Fibroblast of skin of abdomen (primary cell): ENCODE data around the gene CDKAL1.
"Not testable (repeated sequence)": the region's sequence is repeated elsewhere in the genome, so short reads cannot be mapped to it uniquely, and the experiment has no call there.

ENCODE experiments used
- DNase-seq: peaks from one replicate; pipeline ENCODE4 v3.0.0-alpha.2; 2013

Gene CDKAL1

DNA sequence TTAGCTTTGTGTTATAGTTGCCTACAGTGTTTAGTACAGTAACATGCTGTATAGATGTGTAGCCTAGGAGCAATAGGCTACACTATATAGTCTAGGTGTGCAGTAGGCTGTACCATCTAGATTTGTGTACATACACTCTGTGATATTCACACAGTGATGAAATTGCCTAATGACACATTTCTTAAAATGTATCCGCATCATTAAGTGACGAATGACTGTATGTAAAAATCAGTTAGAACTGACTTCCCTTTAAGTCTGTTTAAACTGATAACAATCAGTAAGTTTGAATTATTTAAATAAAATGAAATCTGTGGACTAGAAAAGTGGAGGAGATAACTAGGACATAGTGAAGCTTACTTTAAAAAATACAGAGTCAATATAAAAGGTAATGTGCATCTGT, 176.1 kb downstream of the CDKAL1 start:
- DNase-seq = no peak

DNA sequence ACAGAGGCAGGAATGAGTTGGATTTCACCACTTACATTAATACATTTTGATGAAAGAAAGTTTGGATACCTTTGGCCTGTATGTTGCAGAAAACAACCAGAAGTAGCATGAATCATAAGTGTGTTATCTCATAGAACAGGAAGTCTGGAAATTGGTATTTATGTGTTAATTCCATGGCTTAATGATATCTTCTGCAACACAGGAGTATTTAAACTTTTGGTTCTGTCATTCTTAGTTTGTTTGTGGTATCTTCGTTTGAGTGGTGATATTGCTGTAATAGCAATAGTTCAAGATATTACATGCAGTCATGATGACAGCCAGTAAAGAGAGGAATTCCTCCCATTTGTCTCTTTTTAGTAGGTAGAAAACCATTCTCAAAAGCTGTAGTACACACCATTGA, 177.3 kb downstream of the CDKAL1 start:
- DNase-seq = no peak

DNA sequence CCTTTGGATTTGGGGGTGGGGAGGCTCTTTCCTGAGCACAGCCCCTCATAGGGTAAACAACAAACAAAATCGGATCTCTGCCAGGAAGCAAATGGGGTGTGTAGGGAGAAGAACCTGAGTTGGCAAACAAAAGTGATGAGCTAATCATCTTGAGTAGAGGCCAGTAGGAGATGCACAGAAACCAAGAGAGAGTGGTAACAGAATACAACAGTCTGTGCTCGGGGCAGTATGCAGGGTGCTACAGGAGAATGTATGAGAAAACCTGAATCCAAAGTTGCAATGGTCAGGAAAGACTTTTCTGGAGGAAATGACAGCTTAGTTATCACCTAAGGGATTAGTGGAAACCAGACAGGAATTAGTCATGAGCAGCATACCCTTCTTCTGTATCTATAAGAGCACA, 177.8 kb downstream of the CDKAL1 start:
- DNase-seq = peak; percentile 23

DNA sequence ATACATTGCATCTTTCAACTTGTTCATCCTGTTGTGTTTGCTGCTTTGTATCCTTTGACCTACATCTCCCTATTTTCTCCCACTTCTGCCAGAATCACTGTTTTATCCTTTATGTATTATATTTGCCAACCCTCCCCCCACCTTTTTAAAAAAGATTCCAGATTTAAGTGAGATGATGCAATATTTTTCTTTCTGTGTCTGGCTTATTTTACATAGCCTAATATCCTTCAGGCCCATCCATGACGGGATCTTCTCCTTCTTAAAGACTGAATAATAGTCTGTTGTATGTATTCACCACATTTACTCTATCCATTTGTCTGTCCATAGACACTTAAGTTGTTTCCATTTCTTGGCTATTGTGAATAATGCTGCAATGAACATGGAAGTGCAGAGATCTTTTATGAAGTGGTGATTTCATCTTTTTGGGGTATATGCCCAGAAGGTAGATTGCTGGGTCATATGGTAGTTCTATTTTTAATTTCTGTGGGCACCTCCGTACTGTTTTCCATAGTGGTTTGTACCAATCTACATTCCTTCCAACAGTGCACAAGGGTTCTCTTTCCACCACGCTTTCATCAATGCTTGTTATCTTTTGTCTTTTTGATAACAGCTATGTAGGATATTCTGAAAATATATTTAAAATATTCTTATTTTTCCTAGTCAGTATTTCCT, 181.0 kb downstream of the CDKAL1 start:
- no peak for DNase-seq

DNA sequence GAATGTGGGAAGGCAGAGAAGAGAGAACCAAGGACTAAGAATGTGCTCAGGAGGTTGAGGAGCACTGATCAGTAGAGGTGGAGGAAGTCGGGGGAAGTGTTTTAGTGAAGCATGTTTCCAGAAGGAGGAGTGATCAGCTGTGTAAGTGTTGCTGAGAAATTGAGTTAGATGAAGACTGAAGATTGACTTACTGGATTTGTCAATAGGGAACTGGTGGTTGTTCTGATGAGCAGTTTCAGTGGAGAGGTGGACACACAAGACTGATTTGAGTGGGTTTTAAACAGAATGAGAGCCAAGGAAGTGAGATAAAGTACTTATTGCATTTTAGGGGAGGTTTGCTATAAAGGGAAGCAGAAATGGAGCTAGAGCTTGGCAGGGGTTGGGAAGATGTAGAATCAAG, 182.6 kb downstream of the CDKAL1 start:
- no peak for DNase-seq

DNA sequence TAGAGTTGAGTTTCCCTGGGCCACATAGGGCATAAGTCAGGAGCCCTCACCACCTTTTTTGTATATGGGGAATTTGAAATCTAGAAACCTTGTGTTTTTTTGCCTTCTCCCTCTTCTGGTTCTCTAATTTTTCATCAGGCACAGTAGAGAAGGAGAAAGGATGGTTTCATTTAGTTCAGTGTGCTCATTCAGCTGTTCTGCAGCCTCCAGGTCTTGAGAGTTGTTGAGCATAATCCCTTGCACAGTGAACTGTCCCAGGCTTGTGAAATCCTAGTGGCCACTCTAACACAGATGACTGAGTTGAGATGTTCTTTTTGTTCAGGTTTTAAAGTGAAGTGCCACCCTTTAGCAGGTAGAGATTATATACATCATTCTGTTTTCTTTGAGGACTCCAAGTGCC, 183.5 kb downstream of the CDKAL1 start:
- no peak for DNase-seq

DNA sequence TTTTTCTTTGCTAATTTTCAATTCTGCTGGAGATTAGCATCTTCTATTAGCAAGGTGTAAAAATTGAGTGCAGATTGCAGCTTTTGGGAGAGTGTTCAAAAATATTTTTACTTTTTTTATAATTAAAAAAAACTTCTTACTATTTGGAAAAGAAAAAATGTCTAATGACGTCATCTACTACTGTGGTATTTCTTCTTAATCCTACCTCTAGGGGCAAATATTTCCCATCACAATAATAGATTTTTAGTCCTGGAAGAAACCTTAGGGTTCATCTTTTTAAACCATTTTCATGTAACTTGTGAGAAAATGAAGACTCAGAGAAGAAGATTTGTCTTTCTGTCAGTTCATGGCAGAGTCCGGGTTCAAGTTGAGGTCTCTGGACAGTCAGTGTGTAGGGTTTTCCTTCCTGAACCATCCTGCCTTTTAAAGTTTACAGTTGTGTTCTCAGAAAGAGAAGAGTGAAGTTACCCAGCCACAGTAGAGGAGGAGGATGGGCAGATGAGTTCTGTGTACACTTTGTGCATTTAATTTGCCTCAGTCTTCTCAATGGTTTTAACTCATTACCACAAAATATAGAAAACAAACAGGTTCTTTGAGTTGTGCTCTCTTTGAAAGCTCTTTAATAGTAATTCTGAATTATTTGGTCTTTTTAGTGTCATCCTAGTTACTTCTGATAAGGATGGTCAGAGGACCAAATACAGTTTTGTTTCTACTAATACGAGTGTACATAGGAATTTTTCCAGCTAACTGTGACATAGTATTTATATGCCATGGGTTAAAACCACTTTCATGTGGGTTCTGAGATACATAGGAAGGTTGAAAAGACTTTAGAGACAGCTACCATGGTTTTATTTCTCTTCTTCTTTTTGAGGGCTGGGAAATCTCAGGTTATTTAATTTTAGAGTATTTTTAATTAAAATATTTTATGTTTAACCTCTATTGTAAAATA, 184.7 kb downstream of the CDKAL1 start:
- no peak for DNase-seq

DNA sequence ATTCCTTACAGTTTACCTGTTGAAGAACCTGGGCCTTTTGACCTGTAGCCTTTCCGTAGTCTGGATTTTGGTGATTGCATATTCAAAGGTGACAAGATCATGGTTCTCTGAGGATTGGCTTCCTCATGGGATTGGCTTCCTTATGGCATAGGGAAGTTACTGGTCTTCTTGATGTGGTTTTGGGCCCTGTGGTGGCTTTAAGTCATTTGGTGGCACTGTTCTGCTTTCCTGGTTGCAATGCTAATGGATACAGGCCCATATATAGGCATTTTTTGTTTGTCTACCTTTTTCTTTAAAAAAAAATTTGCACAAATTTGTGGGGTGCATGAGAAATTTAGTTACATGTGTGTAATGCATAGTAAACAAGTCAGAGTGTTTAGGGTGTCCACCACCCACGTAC, 185.7 kb downstream of the CDKAL1 start:
- DNase-seq = no peak

DNA sequence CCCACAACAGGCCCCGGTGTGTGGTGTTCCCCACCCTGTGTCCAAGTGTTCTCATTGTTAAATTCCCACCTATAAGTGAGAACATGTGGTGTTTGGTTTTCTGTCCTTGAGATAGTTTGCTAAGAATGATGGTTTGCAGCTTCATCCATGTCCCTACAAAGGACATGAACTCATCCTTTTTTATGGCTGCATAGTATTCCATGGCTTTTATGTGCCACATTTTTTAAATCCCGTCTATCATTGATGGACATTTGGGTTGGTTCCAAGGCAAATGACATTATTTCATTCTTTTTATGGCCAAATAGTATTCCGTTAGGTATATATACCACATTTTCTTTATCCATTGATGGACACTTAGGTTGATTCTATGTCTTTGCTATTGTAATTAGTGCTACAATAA, 186.9 kb downstream of the CDKAL1 start:
- not testable (repeated sequence) for DNase-seq

DNA sequence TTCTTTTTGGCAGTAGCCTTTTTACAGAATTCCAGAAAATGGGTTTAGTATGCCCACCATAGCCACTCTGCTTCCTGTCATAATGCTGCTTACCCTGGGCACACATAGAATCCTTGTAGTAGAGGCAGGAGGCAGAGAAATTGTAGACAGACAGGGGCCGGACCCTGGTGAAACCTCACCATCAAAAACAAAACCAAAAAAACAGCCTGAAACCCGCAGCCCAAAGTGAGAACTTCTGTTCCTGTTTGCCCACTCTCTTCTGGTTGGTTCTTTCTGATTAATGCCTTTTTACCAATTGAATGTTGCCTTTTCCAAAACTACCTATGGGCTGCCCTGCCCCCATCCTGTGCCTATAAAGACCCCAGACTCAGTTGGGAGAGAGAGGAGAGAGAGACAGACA, 188.2 kb downstream of the CDKAL1 start:
- no peak for DNase-seq

DNA sequence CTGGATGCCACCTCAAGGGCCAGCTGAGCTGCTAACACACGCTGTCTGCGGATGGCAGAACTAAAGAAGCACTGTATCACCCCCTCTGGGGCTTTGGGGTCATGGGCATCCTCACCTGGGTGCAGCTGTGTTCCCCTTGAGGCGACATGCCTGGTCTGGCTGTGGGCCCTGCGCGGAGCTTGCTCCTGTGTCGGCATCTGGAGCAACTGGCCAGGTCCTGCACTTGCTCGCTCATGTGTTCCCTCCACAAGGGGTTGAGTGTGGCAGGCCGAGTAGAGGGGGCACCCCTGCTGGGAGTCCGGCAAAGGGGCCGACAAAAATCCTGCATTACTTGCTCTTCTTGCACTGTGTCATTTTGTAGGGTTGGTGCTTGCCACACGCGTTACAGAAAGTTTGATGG, 189.0 kb downstream of the CDKAL1 start:
- no peak for DNase-seq

DNA sequence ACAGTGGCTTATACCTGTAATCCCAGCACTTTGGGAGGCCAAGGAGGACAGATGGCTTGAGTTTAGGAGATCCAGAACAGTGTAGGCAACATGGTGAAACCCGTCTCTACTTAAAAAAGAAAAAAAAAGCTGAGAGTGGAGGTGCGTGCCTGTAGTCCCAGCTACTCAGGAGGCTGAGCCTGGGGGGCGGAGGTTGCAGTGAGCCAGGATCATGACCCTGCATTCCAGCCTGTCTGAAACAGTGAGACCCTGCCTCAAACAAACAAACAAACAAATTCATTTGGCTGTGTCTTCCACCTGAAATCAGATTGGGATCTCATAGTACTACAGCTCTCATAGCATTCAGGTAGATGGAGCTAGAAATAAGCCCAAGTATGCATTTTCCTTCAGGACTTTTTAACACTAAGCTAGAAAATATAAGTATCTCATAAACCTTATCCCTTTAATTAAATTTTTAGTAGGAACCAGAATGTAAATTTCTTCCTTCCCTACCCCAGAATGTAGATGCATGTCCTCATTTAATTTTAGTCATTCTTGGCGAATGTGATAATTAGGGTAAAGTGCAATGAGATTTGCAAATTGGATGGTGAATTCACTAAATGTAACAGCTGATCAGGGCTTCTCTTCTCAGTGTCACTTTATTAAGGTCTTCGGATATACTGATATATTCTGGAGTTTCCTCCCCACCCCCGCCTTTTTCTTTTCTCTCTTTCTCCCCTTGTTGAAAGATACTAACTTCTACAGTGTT, 190.4 kb downstream of the CDKAL1 start:
- no peak for DNase-seq

DNA sequence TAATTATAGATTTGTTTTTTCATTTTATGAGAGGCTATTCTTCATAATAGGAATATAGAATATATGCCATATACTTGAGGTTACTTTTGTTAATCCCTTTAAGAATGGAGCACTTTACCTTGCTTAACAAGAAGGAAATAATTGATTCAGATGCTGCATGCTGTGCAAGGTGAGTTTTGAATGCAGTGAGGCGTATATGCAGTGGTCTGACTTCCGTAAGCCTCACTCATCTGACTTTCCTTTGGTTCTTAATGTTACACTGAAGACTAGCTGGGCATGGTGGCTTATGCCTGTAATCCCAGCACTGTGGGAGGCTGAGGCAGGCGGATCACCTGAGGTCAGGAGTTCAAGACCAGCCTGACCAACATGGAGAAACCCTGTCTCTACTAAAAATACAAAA, 191.0 kb downstream of the CDKAL1 start:
- DNase-seq = not testable (repeated sequence)

DNA sequence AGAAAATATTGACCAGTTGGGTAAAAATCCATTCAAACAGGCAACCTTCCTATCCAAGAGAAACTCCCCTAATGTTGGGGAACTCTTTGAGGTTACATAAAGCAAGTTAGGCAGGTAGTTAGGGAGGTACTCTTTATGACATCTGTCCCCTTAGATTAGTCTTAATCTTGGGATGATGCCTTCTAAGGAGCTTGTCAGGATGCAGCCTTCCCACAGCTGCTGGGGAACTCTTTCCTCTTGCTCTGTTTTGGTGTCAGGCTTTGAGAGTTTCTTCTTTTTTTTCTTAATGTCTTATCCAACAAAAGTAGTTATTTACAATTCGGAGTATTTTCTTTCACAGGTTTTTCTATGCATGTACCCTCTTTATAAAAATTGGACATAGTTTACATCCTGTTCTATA, 194.8 kb downstream of the CDKAL1 start:
- no peak for DNase-seq

DNA sequence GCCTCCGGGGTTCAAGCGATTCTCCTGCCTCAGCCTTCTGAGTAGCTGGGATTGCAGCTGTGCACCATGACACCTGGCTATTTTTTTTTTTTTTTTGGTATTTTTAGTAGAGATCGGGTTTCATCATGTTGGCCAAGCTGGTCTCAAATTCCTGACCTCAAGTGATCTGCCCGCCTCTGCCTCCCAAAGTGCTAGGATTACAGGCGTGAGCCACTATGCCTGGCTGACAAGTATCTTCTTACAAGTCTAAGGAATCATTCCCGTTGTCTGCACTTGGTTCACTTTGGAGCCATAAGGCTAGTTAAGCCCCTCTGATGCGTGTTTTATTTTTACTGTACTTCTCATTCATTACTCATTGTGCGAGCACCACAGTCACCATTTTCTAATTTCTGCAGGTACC, 198.1 kb downstream of the CDKAL1 start:
- not testable (repeated sequence) for DNase-seq

DNA sequence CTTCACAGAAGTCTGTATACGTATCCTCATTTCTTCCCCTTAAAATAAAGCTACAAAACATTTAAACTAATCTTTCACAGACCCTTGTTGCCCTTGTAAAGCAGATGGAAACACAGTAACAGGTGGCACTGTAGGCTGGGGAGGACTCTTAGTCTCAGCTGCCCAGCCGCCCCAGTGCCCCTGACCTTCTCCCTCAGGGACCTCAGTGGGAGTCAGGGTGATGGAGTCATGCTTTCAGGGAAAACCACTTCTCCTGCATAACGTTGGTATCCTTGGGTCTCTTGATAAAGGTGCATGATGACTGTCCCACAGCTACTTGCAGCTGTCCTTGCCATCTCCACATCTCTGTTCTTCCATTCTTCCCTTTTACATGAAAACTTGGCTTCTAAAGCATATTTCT, 198.6 kb downstream of the CDKAL1 start:
- no peak for DNase-seq

DNA sequence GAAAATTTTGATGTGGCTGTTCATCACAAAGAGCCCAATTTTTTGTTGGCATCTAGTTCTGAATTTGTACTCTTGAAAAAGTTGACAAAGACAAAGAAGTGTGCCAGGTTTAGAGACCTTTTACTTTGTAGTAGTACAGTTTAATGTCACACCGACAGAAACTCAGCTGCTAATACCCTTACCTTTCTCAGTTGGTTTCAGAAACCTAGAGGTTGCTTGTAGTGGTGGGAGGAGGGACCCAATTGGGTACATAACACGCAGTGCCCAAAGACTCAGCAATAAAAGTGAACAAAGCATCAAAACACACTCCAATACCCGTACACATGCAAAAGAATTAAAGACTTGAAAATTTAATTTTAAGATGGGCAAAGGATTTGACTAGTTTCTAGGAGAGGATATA, 203.7 kb downstream of the CDKAL1 start:
- no peak for DNase-seq

DNA sequence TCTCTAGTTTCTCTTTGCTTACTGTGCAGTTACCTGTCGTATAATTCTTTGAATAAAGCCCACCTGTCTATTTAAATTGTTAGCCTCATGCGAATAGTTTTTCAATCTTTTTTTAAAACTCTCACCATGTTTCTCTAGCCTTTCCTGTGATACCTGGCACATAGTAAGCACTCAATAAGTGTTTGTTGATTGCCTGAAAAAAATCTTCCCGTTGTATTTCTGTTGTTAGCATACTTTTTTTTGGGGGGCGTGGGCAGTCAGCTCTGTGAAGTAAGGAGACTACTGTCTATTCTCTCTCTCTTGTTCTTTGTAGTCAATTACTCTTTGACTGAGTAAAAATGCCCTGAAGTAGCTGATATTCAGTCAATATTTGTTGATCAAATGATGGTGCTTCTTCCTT, 205.8 kb downstream of the CDKAL1 start:
- no peak for DNase-seq

DNA sequence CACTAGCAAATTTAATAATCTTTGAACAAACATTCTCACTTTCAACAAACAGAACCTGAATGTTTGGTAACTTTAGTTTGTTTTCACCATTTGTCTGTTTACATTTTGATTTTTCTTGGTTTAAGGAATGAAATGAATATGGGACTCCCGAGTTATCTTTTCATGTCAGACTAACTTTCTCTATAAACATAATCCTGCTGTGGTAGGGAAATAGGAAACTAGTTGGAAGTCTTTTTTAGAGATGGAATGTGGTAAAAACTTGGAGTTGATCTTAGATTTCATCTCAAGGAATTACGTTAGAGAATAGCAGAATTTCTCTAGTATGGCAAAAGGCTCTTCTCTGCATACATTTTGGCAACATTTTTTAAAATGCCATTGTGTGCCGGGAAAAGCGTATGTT, 206.5 kb downstream of the CDKAL1 start:
- DNase-seq = no peak

DNA sequence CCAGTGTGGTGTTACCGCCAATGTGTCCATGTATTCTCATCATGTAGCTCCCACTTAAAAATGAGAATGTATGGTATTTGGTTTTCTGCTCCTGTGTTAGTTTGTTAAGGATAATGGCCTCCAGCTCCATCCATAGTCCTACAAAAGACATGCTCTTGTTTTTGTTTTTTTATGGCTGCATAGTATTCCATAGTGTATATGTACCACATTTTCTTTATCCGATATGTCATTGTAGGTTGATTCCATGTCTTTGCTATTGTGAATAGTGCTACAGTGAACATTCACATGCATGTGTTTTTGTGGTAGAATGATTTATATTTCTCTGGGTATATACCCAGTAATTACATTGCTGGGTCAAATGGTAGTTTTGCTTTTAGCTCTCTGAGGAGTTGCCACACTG, 207.2 kb downstream of the CDKAL1 start:
- DNase-seq = no peak

DNA sequence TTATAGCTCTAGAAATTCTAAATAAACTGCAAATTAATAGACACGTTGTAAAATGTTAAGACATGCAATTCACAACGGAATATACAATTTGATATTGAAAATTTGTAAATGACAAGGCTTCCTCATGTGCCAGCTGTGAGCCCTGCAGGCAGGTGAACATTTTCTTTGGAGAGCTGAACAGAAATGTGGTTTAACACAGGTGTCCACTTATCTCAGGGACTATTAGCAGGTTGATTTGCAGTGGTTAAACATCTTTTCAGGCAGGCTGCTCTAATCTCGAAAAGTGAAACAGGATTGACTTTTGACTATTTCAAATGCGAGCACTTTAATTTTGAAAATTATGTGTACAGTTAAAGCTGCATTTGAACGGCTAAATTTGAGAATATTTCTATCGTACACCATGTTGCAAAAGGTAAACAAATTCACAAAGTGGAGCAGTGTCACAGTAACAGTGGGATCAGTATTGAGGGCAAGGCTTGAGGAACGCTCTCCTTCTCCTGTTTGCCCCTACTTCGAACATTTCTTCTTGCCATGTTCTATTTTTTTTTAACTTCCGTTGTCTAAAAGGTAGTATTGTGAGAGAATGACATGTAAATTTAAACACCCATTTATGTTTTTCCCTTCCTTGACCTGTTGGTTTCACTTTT, 210.8 kb downstream of the CDKAL1 start:
- no peak for DNase-seq

DNA sequence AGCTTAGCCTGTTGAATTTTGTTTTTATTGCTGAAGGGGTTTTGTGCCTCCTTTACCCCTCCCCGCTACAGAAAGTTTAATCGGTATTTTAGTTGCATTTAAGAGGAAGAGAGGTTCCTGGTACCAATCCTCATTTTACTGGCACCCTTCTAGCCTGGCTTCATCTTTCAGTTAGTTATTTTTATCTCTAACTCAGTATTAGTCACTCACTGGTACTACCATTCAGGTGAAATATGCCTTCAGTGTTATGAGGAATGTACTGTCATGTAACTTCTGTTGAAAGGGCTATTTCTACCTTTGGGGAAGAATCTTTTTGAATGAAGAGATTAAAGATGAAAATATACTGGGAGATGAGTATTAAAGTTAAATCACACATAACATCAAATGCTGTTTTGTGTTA, 211.8 kb downstream of the CDKAL1 start:
- no peak for DNase-seq
